ENCODE results near the gene MAGED2. TPM values are rescaled to one million over a fixed set of nuclear protein-coding genes. Genes with fewer than 3 reads are reported as not detected.

The MAGED2 gene
- total and polyA plus RNA-seq, 9 of the 15 experiments (the other 6 are each of a cell fraction or from before 2014, with no cell fraction given) = 19.7 to 49.1 (median 23.1) TPM

- no peak for TF ChIP-seq MBD2 (IDR thresholded peaks at IDR 0.05; ENCODE audit: borderline replicate concordance, low read depth)
- TF ChIP-seq MGA (IDR thresholded peaks at IDR 0.05) = no peak
- no peak for TF ChIP-seq E2F8 (IDR thresholded peaks at IDR 0.05; ENCODE audit: low read depth, partially characterized antibody)
- no peak for TF ChIP-seq SNIP1 (IDR thresholded peaks at IDR 0.05; ENCODE audit: low read depth)
- no peak for TF ChIP-seq MTA3 (IDR thresholded peaks at IDR 0.05; ENCODE audit: borderline replicate concordance)
- TF ChIP-seq ZNF134 (CRISPR knock-in tag; conservative IDR thresholded peaks at IDR 0.05) = no peak
- no peak for TF ChIP-seq ZFP30 (CRISPR knock-in tag; IDR thresholded peaks at IDR 0.05; ENCODE audit: borderline replicate concordance)
These were observed 31.5 kb upstream of the MAGED2 start (continued) for GRCh38 chrX:54776061-54776460.

All from K562 (cell line).